Cardiac fibroblast (primary cell): ENCODE measurements around the gene ZBTB38.

Source experiments
- DNase-seq, 2 donors: peaks; one replicate each; pipeline versions ENCODE4 v3.0.0 to v3.0.0-alpha.2; 2010; ENCODE audit warnings: low read depth in 2 of 2
- H3K4me3 ChIP-seq, 2 donors: replicated peaks in 1 of 2; 1 replicate in 1 of 2; 2 replicates in 1 of 2; pipeline ENCODE4 v1.5.1; 2011; ENCODE audit warnings: low read depth in 2 of 2, low read length in 2 of 2, mild to moderate bottlenecking in 2 of 2, moderate library complexity in 1 of 2
- TF ChIP-seq, protein P1 (sequence below): IDR thresholded peaks from one replicate; pipeline ENCODE4 v1.5.1; 2011; ENCODE audit warnings: low read depth, mild to moderate bottlenecking, low read length, inconsistent platforms

Gene ZBTB38

DNA sequence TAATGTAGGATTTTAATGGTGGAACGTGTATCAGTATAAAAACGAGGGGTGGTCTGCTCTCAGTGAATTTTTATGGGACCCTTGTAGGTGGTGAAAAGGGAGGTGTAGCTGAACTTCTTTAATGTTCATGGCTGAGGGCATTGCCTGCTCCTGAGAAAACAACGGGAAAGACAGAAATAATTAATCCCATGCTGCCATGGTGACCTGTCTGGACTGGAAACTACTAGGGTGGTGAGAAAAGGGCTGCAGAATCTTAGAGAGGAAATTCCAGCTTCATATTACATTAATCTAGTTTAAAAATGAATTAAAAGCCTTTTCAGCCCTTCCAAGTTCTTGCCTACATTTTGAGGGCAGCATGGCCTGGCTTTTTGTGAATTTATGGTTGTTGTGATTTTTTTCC lies 47.6 kb downstream of the ZBTB38 start:
- H3K4me3 ChIP-seq: no peak overlapping the region
- TF ChIP-seq, protein P1, sequence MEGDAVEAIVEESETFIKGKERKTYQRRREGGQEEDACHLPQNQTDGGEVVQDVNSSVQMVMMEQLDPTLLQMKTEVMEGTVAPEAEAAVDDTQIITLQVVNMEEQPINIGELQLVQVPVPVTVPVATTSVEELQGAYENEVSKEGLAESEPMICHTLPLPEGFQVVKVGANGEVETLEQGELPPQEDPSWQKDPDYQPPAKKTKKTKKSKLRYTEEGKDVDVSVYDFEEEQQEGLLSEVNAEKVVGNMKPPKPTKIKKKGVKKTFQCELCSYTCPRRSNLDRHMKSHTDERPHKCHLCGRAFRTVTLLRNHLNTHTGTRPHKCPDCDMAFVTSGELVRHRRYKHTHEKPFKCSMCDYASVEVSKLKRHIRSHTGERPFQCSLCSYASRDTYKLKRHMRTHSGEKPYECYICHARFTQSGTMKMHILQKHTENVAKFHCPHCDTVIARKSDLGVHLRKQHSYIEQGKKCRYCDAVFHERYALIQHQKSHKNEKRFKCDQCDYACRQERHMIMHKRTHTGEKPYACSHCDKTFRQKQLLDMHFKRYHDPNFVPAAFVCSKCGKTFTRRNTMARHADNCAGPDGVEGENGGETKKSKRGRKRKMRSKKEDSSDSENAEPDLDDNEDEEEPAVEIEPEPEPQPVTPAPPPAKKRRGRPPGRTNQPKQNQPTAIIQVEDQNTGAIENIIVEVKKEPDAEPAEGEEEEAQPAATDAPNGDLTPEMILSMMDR: no peak

More for the DNA sequence above, 47.6 kb downstream of the ZBTB38 start:
- DNase-seq: no peak
